HG03097 (cell line): ENCODE measurements around the gene BCL2L2.

Experiments used
- ATAC-seq: cut with Tn5 transposase; IDR thresholded peaks from one replicate; pipeline ENCODE4 v1.9.1; 2021; ENCODE audit not compliant: unreplicated experiment, low FRiP score

BCL2L2 gene

DNA sequence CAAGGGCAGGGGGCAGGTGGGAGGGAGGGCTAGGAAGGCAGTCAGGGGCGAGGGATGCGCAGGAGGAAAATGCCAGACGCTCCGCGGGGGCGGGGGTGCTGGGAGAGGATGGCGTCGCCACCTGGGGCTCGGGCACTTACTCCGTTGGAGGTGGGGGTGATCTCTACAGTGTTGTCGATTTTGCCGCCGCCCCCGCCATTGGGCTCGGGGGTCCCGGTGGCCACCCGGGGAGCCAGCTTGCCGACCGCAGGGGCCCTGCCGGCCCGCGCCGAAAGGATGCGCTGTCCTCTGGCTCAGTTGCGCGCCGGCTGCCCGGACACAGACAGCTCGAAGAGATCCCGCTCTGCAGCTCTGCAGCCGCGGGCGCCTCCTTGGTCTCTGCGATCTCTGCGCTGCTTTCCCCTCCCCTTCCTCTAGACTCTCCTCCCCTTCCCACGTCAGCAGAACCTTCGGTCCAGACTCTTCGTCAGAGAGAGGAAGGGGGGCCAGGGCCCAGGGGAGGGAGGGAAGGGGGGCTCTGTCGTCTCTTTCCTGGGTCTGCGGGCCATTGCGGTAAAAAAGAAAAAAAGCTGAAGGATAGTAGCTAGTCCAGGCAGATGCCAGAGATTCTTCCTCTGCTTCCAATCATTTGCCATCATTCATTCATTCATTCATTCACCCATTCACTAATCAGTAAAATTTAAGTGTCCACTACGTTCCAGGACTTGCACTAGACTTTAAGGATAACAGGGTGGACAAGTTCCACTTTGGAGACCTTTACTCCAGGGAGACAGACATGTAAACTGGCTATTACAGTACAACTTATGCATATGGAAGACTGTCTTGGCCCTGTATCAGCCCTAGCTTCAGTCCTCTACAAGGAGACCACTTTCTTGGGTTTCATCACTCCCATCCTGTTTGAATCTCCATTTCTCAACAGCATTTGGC is 46.1 kb downstream of the BCL2L2 start, which contains the start of gene SLC22A17:
Gene SLC22A17, minus strand, starts transcription at position 382 of the 927 bp plus-strand sequence.
- ATAC-seq = no peak

GRCh38 chr14:23353433-23353780 is 46.8 kb downstream of the BCL2L2 start:
- ATAC-seq = no peak

- ATAC-seq = no peak
Measured at GRCh38 chr14:23354990-23355389, 48.4 kb downstream of the BCL2L2 start.

- ATAC-seq = no peak
Measured at GRCh38 chr14:23355871-23356435, 49.3 kb downstream of the BCL2L2 start.

- ATAC-seq = no peak
Measured at GRCh38 chr14:23356662-23357061, 50.0 kb downstream of the BCL2L2 start.

- ATAC-seq = no peak
Measured at GRCh38 chr14:23357261-23357660, 50.6 kb downstream of the BCL2L2 start.

- no peak for ATAC-seq
Measured at GRCh38 chr14:23358042-23358441, 51.4 kb downstream of the BCL2L2 start.

GRCh38 chr14:23358553-23359166 is 52.0 kb downstream of the BCL2L2 start:
- no peak for ATAC-seq

- ATAC-seq = no peak
Measured at GRCh38 chr14:23359167-23359626, 52.6 kb downstream of the BCL2L2 start.

DNA sequence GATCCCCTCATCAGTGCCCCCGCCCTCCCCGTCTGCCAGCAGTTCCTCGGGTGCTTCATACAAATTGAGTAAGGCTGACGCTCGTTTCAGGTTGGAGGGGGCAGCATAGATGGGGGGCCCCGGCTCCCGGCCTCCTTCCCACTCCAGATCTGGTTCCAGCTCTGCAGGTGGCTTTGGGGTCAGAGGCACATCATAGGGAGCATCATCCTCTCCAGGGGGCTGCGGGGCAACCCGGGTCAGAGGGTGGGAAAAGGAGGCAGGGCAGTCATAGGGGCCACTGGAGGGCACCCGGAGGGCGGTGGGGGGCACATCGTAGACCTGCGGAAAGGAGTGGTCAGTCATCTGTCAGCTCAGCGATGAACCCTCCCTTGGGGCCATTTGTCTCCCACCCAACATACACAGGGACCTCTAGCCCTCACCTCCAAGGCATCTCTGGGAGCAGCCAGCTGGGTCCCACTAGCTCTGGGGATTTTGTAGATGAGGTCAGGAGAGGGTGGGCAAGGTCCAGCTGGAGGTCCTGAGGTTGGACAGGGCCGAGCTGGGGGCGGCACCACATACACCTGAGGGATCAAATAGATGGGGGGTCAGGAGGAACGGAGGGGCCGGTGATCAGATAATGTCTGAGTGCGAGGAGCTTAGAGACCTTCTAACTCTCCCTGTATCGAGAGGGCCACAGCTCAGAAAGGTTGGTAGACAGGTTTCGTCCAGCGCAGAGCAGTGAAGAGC is 53.3 kb downstream of the BCL2L2 start:
- ATAC-seq = no peak

- ATAC-seq = no peak
Measured at GRCh38 chr14:23360496-23360895, 53.9 kb downstream of the BCL2L2 start.

DNA sequence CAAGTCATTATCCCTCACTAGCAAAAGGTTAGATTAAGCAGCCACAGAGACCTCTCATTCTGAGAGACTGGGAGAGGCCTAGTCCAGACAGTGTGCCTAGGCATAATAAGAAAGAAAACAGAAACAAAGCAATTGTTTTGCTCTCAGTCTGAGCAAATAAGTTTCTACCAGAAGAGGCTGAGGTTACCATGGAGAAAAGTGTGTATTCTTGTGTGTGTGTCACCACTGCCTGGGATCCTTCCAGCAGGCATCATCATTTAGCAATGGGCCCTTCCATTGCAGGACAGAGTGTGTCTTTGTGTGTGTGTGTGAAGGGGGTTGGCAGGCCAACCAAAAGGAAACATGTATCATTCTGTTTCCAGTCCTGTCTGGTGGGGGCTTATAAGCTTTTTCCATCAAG is 54.7 kb downstream of the BCL2L2 start:
- ATAC-seq = no peak
